Astrocyte (in vitro differentiated cells and primary cell): ENCODE results near the gene WDR33. TPM values are rescaled to one million over a fixed set of nuclear protein-coding genes. Genes with fewer than 3 reads are reported as not detected.

ENCODE experiments used
- DNase-seq: peaks from one replicate; pipeline ENCODE4 v3.0.0-alpha.2; 2010; ENCODE audit warnings: low read depth
- FAIRE-seq: peaks from 2 replicates; lab custom pipeline; 2011; peaks lifted over from hg19 to GRCh38; lab: Jason Lieb, UNC
- H2AFZ ChIP-seq: 2 replicates; pipeline ENCODE4 v1.6.0; 2012; ENCODE audit warnings: low read depth, low read length, inconsistent platforms
- H3K27ac ChIP-seq: 2 replicates; pipeline ENCODE4 v1.5.1; 2011; ENCODE audit warnings: low read depth, low read length, inconsistent platforms
- H3K27me3 ChIP-seq: 2 replicates; pipeline ENCODE4 v1.6.0; 2011; ENCODE audit warnings: low read length, inconsistent platforms; ENCODE audit not compliant: insufficient read depth
- H3K36me3 ChIP-seq: 2 replicates; pipeline ENCODE4 v1.5.1; 2011; ENCODE audit warnings: low read length, inconsistent platforms; ENCODE audit not compliant: insufficient read depth
- H3K4me1 ChIP-seq: 2 replicates; pipeline ENCODE4 v1.5.1; 2011; ENCODE audit warnings: low read length, inconsistent platforms; ENCODE audit not compliant: insufficient read depth
- H3K4me2 ChIP-seq: 2 replicates; pipeline ENCODE4 v1.6.0; 2012; ENCODE audit warnings: low read length, inconsistent platforms
- H3K4me3 ChIP-seq: 2 replicates; pipeline ENCODE4 v1.5.1; 2011; ENCODE audit warnings: low read depth, mild to moderate bottlenecking, low read length, inconsistent platforms; ENCODE audit not compliant: insufficient read depth
- H3K79me2 ChIP-seq: 2 replicates; pipeline ENCODE4 v1.6.0; 2012; ENCODE audit warnings: mild to moderate bottlenecking, low read length, inconsistent platforms; ENCODE audit not compliant: insufficient read depth
- H3K9ac ChIP-seq: 2 replicates; pipeline ENCODE4 v1.6.0; 2012; ENCODE audit warnings: mild to moderate bottlenecking, low read length, inconsistent platforms
- H3K9me3 ChIP-seq: 2 replicates; pipeline ENCODE4 v1.5.1; 2012; ENCODE audit warnings: low read depth, mild to moderate bottlenecking, low read length, inconsistent platforms; ENCODE audit not compliant: insufficient read depth
- H4K20me1 ChIP-seq: 2 replicates; pipeline ENCODE4 v1.6.0; 2012; ENCODE audit warnings: low read length, inconsistent platforms; ENCODE audit not compliant: insufficient read depth
- H3K27ac Mint-ChIP-seq: one replicate; pipeline ENCODE4 v1.8.0; 2021; ENCODE audit warnings: mild to moderate bottlenecking, mixed read lengths; ENCODE audit not compliant: unreplicated experiment
- H3K27me3 Mint-ChIP-seq: one replicate; pipeline ENCODE4 v1.8.0; 2021; ENCODE audit warnings: low read depth, mixed read lengths; ENCODE audit not compliant: unreplicated experiment
- H3K36me3 Mint-ChIP-seq: one replicate; pipeline ENCODE4 v1.8.0; 2021; ENCODE audit warnings: low read depth, mixed read lengths; ENCODE audit not compliant: unreplicated experiment
- H3K4me1 Mint-ChIP-seq: one replicate; pipeline ENCODE4 v1.8.0; 2021; ENCODE audit warnings: low read depth, mixed read lengths; ENCODE audit not compliant: unreplicated experiment
- H3K4me3 Mint-ChIP-seq: one replicate; pipeline ENCODE4 v1.8.0; 2021; ENCODE audit warnings: mild to moderate bottlenecking, moderate library complexity, mixed read lengths; ENCODE audit not compliant: unreplicated experiment
- H3K9me3 Mint-ChIP-seq: one replicate; pipeline ENCODE4 v1.8.0; 2021; ENCODE audit warnings: mild to moderate bottlenecking, mixed read lengths; ENCODE audit not compliant: unreplicated experiment
- EZH2 ChIP-seq: IDR thresholded peaks from 2 replicates; pipeline ENCODE4 v1.6.1; 2012; ENCODE audit warnings: mild to moderate bottlenecking, low read length, inconsistent platforms; ENCODE audit not compliant: insufficient read depth
- total RNA-seq: library from RNA; stranded (reverse); gene quantifications from 2 replicates; pipeline ENCODE4 v1.2.1, GENCODE V29; 2021
- TF ChIP-seq, protein P1 (sequence below): IDR thresholded peaks from 2 replicates; pipeline ENCODE4 v1.5.1; 2011; ENCODE audit warnings: low read depth, mild to moderate bottlenecking, inconsistent platforms, low read length, moderate library complexity; ENCODE audit not compliant: insufficient read depth

The WDR33 gene
- total RNA-seq, 1 donor from 2014 or later, result 40.9 TPM

DNA sequence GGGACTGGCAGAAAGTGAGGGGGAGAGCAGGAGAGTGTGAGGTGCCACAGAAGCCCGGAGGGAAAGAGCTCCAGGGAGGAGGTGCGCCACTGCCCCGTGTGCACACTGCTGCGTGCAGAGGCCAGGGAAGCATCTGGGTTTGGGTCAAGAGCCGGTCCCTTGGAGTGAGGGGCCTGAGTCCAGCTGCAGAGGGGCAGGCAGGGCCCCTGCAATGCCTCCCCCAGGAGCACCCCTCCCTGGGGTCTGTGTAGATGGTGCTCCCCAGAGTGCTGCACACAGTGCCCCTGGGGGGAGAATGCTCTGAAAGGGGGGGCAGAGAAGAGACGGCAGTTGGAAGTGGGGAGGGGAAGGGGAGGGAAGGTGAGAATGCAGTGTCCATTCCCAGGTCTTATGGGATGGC is 132.0 kb downstream of the WDR33 start:
- no peak overlapping the region for H3K27ac Mint-ChIP-seq
- Histone ChIP-seq H3K36me3 (no peaks in the 10 kb centered on the region), H3K9ac (no peak overlapping the region), H2AFZ (no peak overlapping the region), H3K4me3 (no peak overlapping the region), H3K4me1 (peaks cover 13% of the 10 kb centered on the region), H3K79me2 (no peaks in the 10 kb centered on the region), H3K27ac (no peak overlapping the region), H4K20me1 (no peaks in the 10 kb centered on the region), H3K9me3 (no peaks in the 10 kb centered on the region), H3K27me3 (peaks cover 10% of the 10 kb centered on the region), H3K4me2 (no peak overlapping the region)
- H3K36me3 Mint-ChIP-seq, result no peaks in the 10 kb centered on the region
- peaks cover 22% of the 10 kb centered on the region for H3K4me1 Mint-ChIP-seq
- H3K27me3 Mint-ChIP-seq, result peaks cover 26% of the 10 kb centered on the region
- no peak for TF ChIP-seq EZH2
- TF ChIP-seq, protein P1, sequence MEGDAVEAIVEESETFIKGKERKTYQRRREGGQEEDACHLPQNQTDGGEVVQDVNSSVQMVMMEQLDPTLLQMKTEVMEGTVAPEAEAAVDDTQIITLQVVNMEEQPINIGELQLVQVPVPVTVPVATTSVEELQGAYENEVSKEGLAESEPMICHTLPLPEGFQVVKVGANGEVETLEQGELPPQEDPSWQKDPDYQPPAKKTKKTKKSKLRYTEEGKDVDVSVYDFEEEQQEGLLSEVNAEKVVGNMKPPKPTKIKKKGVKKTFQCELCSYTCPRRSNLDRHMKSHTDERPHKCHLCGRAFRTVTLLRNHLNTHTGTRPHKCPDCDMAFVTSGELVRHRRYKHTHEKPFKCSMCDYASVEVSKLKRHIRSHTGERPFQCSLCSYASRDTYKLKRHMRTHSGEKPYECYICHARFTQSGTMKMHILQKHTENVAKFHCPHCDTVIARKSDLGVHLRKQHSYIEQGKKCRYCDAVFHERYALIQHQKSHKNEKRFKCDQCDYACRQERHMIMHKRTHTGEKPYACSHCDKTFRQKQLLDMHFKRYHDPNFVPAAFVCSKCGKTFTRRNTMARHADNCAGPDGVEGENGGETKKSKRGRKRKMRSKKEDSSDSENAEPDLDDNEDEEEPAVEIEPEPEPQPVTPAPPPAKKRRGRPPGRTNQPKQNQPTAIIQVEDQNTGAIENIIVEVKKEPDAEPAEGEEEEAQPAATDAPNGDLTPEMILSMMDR, result no peak
- no peaks in the 10 kb centered on the region for H3K9me3 Mint-ChIP-seq
- FAIRE-seq, result no peak
- H3K4me3 Mint-ChIP-seq, result no peak overlapping the region
- no peak for DNase-seq

DNA sequence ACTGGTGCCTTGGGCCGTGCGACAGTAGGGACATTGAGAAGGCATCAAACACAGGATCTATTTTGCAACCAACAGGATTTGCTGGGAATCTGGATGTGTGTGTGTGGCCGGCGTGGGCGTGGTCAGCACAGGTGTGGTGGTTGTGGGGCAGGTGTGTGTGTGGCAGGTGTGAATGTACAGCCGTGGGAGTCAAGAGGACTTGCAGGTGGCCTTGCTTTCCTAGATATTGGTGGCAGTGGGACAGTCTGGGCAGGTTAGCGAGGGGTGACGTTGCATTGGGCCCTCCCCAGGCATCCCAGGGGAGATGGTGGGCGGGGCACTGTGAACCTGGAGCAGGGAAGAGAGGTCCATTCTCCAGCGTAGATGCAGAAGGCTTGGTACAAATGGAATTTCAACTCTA is 132.4 kb downstream of the WDR33 start:
- H3K9ac ChIP-seq, result no peak overlapping the region
- peaks cover 13% of the 10 kb centered on the region for H3K4me1 ChIP-seq
- Mint-ChIP-seq H3K9me3 (no peaks in the 10 kb centered on the region), H3K4me1 (peaks cover 20% of the 10 kb centered on the region), H3K27me3 (peaks cover 26% of the 10 kb centered on the region), H3K27ac (no peak overlapping the region), H3K36me3 (no peaks in the 10 kb centered on the region), H3K4me3 (no peak overlapping the region)
- no peak for TF ChIP-seq EZH2
- TF ChIP-seq, protein P1, result no peak
- no peaks in the 10 kb centered on the region for H3K36me3 ChIP-seq
- H3K4me2 ChIP-seq, result no peak overlapping the region
- H3K9me3 ChIP-seq, result no peaks in the 10 kb centered on the region
- no peaks in the 10 kb centered on the region for H3K79me2 ChIP-seq
- no peak overlapping the region for H3K4me3 ChIP-seq
- H4K20me1 ChIP-seq, result no peaks in the 10 kb centered on the region
- peaks cover 10% of the 10 kb centered on the region for H3K27me3 ChIP-seq
- no peak overlapping the region for H3K27ac ChIP-seq
- FAIRE-seq (no peak), DNase-seq (no peak)
- no peak overlapping the region for H2AFZ ChIP-seq

DNA sequence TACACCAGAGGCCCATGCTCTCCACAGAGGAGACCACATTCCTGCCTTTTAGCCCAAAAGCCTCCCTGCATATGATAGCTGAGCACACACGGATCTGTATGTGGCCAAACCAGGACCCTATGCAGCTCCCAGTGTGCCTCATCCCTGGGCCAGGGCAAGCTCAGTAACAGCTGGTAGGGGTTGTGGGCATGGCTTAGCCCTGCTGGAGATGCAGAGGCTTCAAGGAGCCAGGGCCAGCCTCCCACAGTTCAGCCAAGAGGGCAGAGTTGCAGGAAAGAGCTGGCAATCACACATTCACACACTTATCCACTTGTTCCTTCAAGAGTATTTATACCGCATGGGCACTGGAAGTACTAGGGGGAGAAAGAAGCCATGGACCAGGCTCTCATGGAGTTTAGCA is 134.1 kb downstream of the WDR33 start:
- H3K9me3 ChIP-seq, result no peaks in the 10 kb centered on the region
- no peak overlapping the region for H3K4me2 ChIP-seq
- H3K36me3 ChIP-seq, result no peaks in the 10 kb centered on the region
- no peak overlapping the region for H3K9ac ChIP-seq
- H3K27me3 Mint-ChIP-seq, result peaks cover 26% of the 10 kb centered on the region
- no peaks in the 10 kb centered on the region for H4K20me1 ChIP-seq
- no peaks in the 10 kb centered on the region for H3K9me3 Mint-ChIP-seq
- TF ChIP-seq, protein P1, result no peak
- TF ChIP-seq EZH2, result no peak
- DNase-seq, result no peak
- H3K4me3 ChIP-seq, result no peak overlapping the region
- H3K36me3 Mint-ChIP-seq, result peaks cover 2% of the 10 kb centered on the region
- H3K4me3 Mint-ChIP-seq, result no peak overlapping the region
- no peak overlapping the region for H3K27ac ChIP-seq
- no peaks in the 10 kb centered on the region for H3K79me2 ChIP-seq
- peaks cover 13% of the 10 kb centered on the region for H3K4me1 ChIP-seq
- peaks cover 19% of the 10 kb centered on the region for H3K4me1 Mint-ChIP-seq
- H3K27me3 ChIP-seq, result peaks cover 10% of the 10 kb centered on the region
- FAIRE-seq, result no peak
- no peak overlapping the region for H3K27ac Mint-ChIP-seq
- no peak overlapping the region for H2AFZ ChIP-seq
